ENCODE results near the gene CSMD2.

Gene CSMD2

DNA sequence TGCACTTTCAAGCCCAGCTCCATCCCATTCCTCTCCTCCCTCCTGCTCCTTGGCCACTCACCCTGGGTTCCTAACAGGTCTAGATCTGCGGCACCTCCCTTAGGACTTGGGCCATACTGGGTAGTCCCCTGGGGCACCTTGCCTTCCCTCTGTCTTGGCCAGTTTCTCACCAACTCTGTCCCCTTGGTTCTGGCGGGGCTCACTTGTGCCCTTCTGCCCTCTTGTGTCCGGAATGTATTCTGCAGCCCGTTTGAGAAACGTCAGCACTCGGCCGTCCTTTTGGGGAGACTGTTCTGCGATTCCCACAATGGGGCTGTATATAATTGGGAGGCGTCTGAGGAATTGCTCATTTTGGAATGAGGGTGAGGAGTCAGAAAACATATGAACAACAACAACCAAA lies 530.2 kb downstream of the CSMD2 start:
- no peaks in the 10 kb centered on the region for H3K9me3 ChIP-seq
- H3K4me3 ChIP-seq (ENCODE audit: low read depth in 1 of 2, low read length in 1 of 2): no peak overlapping the region
- H3K36me3 ChIP-seq: no peaks in the 10 kb centered on the region
- no peak overlapping the region for H3K27ac ChIP-seq
- no peaks in the 10 kb centered on the region for H3K4me1 ChIP-seq (ENCODE audit: control insufficient read depth in 1 of 2, insufficient read depth in 1 of 2, low read depth in 1 of 2, low read length in 1 of 2)
- peaks cover 29% of the 10 kb centered on the region for H3K27me3 ChIP-seq
- TF ChIP-seq, protein P1, sequence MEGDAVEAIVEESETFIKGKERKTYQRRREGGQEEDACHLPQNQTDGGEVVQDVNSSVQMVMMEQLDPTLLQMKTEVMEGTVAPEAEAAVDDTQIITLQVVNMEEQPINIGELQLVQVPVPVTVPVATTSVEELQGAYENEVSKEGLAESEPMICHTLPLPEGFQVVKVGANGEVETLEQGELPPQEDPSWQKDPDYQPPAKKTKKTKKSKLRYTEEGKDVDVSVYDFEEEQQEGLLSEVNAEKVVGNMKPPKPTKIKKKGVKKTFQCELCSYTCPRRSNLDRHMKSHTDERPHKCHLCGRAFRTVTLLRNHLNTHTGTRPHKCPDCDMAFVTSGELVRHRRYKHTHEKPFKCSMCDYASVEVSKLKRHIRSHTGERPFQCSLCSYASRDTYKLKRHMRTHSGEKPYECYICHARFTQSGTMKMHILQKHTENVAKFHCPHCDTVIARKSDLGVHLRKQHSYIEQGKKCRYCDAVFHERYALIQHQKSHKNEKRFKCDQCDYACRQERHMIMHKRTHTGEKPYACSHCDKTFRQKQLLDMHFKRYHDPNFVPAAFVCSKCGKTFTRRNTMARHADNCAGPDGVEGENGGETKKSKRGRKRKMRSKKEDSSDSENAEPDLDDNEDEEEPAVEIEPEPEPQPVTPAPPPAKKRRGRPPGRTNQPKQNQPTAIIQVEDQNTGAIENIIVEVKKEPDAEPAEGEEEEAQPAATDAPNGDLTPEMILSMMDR (IDR thresholded peaks at IDR 0.05): no peak

DNA sequence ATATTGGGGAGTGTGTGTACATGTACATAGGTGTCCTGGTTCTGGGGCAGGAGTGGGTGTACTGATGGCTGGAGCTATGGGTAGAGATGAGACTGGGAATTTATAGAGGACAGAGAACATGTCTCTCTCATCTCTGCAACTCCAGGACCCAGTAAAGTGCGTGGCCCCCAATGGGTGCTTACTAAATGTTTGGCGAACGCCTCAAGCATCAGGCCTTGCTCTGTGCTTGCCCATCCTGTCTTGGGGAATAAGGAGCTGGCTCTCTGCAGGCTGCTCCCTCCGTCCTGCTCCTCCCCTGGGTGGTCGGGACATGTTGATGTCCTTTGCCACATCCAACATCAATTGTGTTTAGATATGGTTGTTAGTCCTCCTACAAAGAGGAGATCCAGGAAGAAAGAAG lies 530.9 kb downstream of the CSMD2 start:
- Histone ChIP-seq H3K4me1 (ENCODE audit: control insufficient read depth in 1 of 2, insufficient read depth in 1 of 2, low read depth in 1 of 2, low read length in 1 of 2) (no peaks in the 10 kb centered on the region), H3K27me3 (peaks cover 24% of the 10 kb centered on the region), H3K27ac (no peak overlapping the region), H3K36me3 (no peaks in the 10 kb centered on the region), H3K9me3 (no peaks in the 10 kb centered on the region), H3K4me3 (ENCODE audit: low read depth in 1 of 2, low read length in 1 of 2) (no peak overlapping the region)
- TF ChIP-seq, protein P1 (IDR thresholded peaks at IDR 0.05): no peak

DNA sequence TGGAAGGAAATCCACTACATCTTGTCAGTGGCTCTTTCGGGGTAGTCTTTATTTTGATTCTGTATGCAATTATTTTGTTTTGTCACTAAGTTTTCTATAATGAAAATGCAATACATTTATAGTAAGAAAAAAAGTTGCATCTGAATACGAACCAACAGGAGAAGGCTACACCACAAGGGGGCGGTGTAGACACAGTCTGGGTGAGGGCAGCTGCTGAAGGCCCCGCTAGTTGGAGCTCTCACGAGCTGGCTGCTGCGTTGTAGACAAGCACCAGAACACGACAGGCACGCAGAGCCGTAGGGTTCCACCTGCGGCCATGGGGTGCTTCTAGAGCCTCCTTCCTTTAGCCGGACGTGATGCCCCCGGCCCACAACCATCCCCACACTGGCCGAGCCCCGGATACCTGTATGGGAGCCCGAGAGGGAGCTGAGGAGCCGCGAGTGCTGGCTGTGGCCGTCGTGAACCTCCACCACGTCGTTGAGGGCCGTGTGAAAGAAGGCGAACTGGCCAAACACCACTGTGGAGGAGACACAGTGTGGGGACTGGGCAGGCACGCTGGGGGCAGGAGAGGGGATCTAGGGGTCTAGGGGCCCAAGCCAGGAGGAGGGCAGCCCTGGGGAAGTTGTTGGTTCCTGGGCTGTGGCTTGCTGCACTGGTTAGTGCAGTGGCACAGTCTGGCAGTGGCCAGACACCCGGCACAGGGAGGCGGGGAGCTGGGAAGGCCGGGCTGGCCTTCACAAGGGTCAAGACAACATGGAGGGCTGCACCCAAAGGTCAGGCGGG lies 531.8 kb downstream of the CSMD2 start:
- TF ChIP-seq, protein P1 (IDR thresholded peaks at IDR 0.05): peak; percentile 41
- peaks cover 24% of the 10 kb centered on the region for H3K27me3 ChIP-seq
- H3K36me3 ChIP-seq: no peaks in the 10 kb centered on the region
- no peak overlapping the region for H3K27ac ChIP-seq
- H3K4me3 ChIP-seq (ENCODE audit: low read depth in 1 of 2, low read length in 1 of 2): no peak overlapping the region
- no peaks in the 10 kb centered on the region for H3K9me3 ChIP-seq
- H3K4me1 ChIP-seq (ENCODE audit: control insufficient read depth in 1 of 2, insufficient read depth in 1 of 2, low read depth in 1 of 2, low read length in 1 of 2): no peaks in the 10 kb centered on the region

DNA sequence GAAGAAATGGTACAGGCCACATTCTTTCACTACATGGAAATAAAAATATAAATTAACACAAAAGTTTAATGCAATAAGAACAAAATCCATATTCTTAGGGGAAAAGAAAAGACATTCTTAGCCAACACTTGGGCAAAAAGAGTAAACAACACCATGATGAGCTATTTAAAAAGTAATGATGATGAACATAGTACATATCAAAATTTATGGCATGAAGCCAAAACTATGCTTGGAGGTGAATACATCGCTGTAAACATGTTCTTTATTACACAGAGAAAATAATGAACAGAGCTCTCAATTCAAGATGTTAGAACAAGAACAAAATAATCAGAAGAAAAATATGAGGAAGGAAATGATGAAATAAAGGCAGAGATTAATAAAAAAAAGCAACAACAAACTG lies 534.3 kb downstream of the CSMD2 start:
- H3K4me3 ChIP-seq (ENCODE audit: low read depth in 1 of 2, low read length in 1 of 2): no peak overlapping the region
- H3K9me3 ChIP-seq: no peaks in the 10 kb centered on the region
- H3K4me1 ChIP-seq (ENCODE audit: control insufficient read depth in 1 of 2, insufficient read depth in 1 of 2, low read depth in 1 of 2, low read length in 1 of 2): no peaks in the 10 kb centered on the region
- TF ChIP-seq, protein P1 (IDR thresholded peaks at IDR 0.05): no peak
- peaks cover 43% of the 10 kb centered on the region for H3K27me3 ChIP-seq
- H3K36me3 ChIP-seq: no peaks in the 10 kb centered on the region
- H3K27ac ChIP-seq: no peak overlapping the region

DNA sequence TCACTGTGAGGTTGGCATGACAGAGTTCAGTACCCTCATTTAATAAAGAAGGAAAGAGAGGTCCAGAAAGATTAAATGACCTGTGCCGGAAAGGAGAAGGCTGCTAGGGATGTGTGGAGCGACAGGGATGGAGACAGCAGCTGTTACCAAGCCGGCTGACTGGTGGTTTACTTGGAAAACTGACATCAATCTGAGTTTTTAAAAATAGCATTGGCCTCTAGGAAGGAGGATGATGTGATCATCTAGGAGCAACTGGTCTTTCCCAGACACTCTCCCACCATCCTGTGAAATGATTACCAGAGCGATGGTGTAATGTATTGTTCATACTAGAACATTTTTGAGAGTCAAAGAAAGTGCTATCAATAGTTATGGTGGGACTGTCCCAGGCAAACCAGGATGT lies 538.2 kb downstream of the CSMD2 start:
- TF ChIP-seq, protein P1 (IDR thresholded peaks at IDR 0.05): no peak
- no peak overlapping the region for H3K27ac ChIP-seq

More for the DNA sequence above, 538.2 kb downstream of the CSMD2 start:
- H3K4me3 ChIP-seq (ENCODE audit: low read depth in 1 of 2, low read length in 1 of 2): no peak overlapping the region
- no peaks in the 10 kb centered on the region for H3K4me1 ChIP-seq (ENCODE audit: control insufficient read depth in 1 of 2, insufficient read depth in 1 of 2, low read depth in 1 of 2, low read length in 1 of 2)
- no peaks in the 10 kb centered on the region for H3K9me3 ChIP-seq
- H3K27me3 ChIP-seq: peaks cover 26% of the 10 kb centered on the region
- no peaks in the 10 kb centered on the region for H3K36me3 ChIP-seq

Measured in neutrophil (primary cell).